HepG2 (cell line): ENCODE results near the gene ATP6V0A1. TPM values are rescaled to one million over a fixed set of nuclear protein-coding genes. Genes with fewer than 3 reads are reported as not detected.

Experiments
- AHDC1 ChIP-seq: sonication (generic); formaldehyde crosslinking; IDR thresholded peaks from 2 replicates; pipeline ENCODE4 v1.5.1; 2020; ENCODE audit warnings: mild to moderate bottlenecking, missing genetic modification reagents, borderline replicate concordance
- ARID4A ChIP-seq: sonication (generic); formaldehyde crosslinking; IDR thresholded peaks from 2 replicates; pipeline ENCODE4 v1.5.0; 2020; ENCODE audit warnings: mild to moderate bottlenecking, missing genetic modification reagents, borderline replicate concordance
- EEA1 ChIP-seq: sonication (generic); formaldehyde crosslinking; IDR thresholded peaks from 2 replicates; pipeline ENCODE4 v1.5.1; 2020; ENCODE audit warnings: mild to moderate bottlenecking, missing genetic modification reagents, borderline replicate concordance
- ELF3 ChIP-seq: IDR thresholded peaks from 2 replicates; pipeline ENCODE4 v1.6.1; 2016; ENCODE audit warnings: missing genetic modification reagents, missing compliant biosample characterization
- GATAD2A ChIP-seq: IDR thresholded peaks from 2 replicates; pipeline ENCODE4 v1.6.1; 2016
- HIVEP1 ChIP-seq: sonication (generic); formaldehyde crosslinking; IDR thresholded peaks from 2 replicates; pipeline ENCODE4 v1.4.0; 2020; ENCODE audit warnings: mild to moderate bottlenecking, missing genetic modification reagents
- KMT2B ChIP-seq: IDR thresholded peaks from 2 replicates; pipeline ENCODE4 v1.6.1; 2016; ENCODE audit warnings: missing genetic modification reagents, missing compliant biosample characterization
- MEIS1 ChIP-seq: sonication (generic); formaldehyde crosslinking; IDR thresholded peaks from 2 replicates; pipeline ENCODE4 v1.9.0; 2021; ENCODE audit warnings: mild to moderate bottlenecking, missing genetic modification reagents, moderate library complexity, borderline replicate concordance
- NFKBIZ ChIP-seq: IDR thresholded peaks from 2 replicates; pipeline ENCODE4 v1.6.1; 2018; ENCODE audit warnings: missing genetic modification reagents, missing compliant biosample characterization
- SP1 ChIP-seq, 2 experiments: fragments of 450-650 bp in 1 of 2; sonication (generic) in 1 of 2; formaldehyde crosslinking in 1 of 2; IDR thresholded peaks; 2 replicates each; pipeline versions ENCODE4 v1.4.0 to v1.6.1; 2016 to 2020; ENCODE audit warnings: missing genetic modification reagents in 1 of 2
- ZNF136 ChIP-seq: sonication (generic); formaldehyde crosslinking; IDR thresholded peaks from 2 replicates; pipeline ENCODE4 v1.8.1; 2022; ENCODE audit warnings: low read depth, mild to moderate bottlenecking, moderate library complexity, missing genetic modification reagents
- ZNF292 ChIP-seq: sonication (generic); formaldehyde crosslinking; IDR thresholded peaks from 2 replicates; pipeline ENCODE4 v1.8.1; 2022; ENCODE audit warnings: mild to moderate bottlenecking, low read depth, missing genetic modification reagents, borderline replicate concordance
- ZZZ3 ChIP-seq: sonication (generic); formaldehyde crosslinking; IDR thresholded peaks from 2 replicates; pipeline ENCODE4 v1.4.0; 2020; ENCODE audit warnings: missing genetic modification reagents, mild to moderate bottlenecking, borderline replicate concordance
- polyA plus RNA-seq, 8 experiments: library from polyadenylated mRNA; depleted of rRNA in 3 of 8; stranded (reverse) in 7 of 8; unstranded in 1 of 8; fragments of >200 nt; fragmentation: Illumina TruSeq in 4 of 8; extraction: Trizol in 4 of 8; gene quantifications; 2 replicates each; pipeline versions ENCODE4 v1.2.1 to v1.2.3, GENCODE V29; 2011 to 2016; ENCODE audit warnings: low read depth in 4 of 8, missing spikeins in 1 of 8, mixed read lengths in 1 of 8; ENCODE audit not compliant: insufficient read depth in 1 of 8
- total RNA-seq, 5 experiments: library from RNA; depleted of rRNA; stranded (reverse); fragments of >200 nt; fragmentation: Illumina TruSeq; extraction: Trizol; gene quantifications; 2 replicates each; pipeline ENCODE4 v1.2.3, GENCODE V29; 2016; ENCODE audit warnings: low read depth in 1 of 5
- TF ChIP-seq, protein P1 (sequence below): sonication (generic); formaldehyde crosslinking; IDR thresholded peaks from 2 replicates; pipeline ENCODE4 v1.4.0; 2020; ENCODE audit warnings: missing genetic modification reagents

ATP6V0A1 gene
- total and polyA plus RNA-seq, 2 of the 13 experiments (the other 11 are each of a cell fraction or from before 2014, with no cell fraction given) = 27.9 to 54.1 TPM

DNA sequence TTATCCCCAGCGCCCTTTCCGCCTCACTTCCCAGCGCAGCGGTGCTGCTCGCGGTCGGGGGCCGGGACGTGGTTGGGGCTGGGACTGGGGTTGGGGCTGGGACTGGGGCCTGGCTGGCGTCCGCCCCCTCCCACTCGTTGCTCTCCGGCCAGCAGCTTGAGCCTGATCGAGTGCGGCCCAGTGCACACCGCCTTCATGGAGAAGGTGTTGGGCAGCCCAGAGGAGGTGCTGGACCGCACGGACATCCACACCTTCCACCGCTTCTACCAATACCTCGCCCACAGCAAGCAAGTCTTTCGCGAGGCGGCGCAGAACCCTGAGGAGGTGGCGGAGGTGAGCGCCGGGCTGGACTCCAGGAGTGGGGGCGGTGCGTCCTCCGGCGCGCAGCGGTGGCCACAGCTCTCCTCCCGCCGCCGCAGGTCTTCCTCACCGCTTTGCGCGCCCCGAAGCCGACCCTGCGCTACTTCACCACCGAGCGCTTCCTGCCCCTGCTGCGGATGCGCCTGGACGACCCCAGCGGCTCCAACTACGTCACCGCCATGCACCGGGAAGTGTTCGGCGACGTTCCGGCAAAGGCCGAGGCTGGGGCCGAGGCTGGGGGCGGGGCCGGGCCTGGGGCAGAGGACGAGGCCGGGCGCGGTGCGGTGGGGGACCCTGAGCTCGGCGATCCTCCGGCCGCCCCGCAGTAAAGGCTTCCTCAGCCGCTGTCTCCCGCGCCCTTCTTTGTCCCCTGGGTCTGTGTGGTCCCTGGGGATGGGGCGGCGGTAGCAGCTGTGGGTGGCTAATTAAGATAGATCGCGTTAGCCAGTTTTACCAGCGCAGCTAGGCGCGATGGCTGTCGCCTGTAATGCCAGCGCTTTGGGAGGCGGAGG is 95.8 kb downstream of the ATP6V0A1 start (continued):
- TF ChIP-seq, protein P1, sequence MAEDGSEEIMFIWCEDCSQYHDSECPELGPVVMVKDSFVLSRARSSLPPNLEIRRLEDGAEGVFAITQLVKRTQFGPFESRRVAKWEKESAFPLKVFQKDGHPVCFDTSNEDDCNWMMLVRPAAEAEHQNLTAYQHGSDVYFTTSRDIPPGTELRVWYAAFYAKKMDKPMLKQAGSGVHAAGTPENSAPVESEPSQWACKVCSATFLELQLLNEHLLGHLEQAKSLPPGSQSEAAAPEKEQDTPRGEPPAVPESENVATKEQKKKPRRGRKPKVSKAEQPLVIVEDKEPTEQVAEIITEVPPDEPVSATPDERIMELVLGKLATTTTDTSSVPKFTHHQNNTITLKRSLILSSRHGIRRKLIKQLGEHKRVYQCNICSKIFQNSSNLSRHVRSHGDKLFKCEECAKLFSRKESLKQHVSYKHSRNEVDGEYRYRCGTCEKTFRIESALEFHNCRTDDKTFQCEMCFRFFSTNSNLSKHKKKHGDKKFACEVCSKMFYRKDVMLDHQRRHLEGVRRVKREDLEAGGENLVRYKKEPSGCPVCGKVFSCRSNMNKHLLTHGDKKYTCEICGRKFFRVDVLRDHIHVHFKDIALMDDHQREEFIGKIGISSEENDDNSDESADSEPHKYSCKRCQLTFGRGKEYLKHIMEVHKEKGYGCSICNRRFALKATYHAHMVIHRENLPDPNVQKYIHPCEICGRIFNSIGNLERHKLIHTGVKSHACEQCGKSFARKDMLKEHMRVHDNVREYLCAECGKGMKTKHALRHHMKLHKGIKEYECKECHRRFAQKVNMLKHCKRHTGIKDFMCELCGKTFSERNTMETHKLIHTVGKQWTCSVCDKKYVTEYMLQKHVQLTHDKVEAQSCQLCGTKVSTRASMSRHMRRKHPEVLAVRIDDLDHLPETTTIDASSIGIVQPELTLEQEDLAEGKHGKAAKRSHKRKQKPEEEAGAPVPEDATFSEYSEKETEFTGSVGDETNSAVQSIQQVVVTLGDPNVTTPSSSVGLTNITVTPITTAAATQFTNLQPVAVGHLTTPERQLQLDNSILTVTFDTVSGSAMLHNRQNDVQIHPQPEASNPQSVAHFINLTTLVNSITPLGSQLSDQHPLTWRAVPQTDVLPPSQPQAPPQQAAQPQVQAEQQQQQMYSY (CRISPR knock-in tag) = no peak; the same call in 1 of the 2 replicates
- TF ChIP-seq SP1 (IDR thresholded peaks at IDR 0.05) (no peak), SP1 (CRISPR knock-in tag; IDR thresholded peaks at IDR 0.05) (peak; percentile 87), AHDC1 (peak; percentile 52; the same call in 1 of the 2 replicates), ARID4A (CRISPR knock-in tag) (peak; percentile 97), ZNF292 (CRISPR knock-in tag) (peak; percentile 39; the same call in 1 of the 2 replicates), GATAD2A (CRISPR knock-in tag) (peak; percentile 74), HIVEP1 (peak; percentile 95), MEIS1 (peak; percentile 80; the same call in 1 of the 2 replicates), KMT2B (peak; percentile 84), NFKBIZ (CRISPR knock-in tag) (peak; percentile 89), ZNF136 (CRISPR knock-in tag) (0 out of 2 replicates have a peak, but pooled peaks have one; percentile 35), ELF3 (CRISPR knock-in tag) (peak; percentile 98), ZZZ3 (CRISPR knock-in tag) (peak; percentile 86), EEA1 (peak; percentile 95)
